ENCODE measurements around the gene ACAN. TPM values are rescaled to one million over a fixed set of nuclear protein-coding genes. Genes with fewer than 3 reads are reported as not detected.

Gene ACAN
- total RNA-seq, 1 donor from 2014 or later, result not detected

GRCh38 chr15:88901508-88902220 is 98.4 kb downstream of the ACAN start:
- no peak for DNase-seq (ENCODE audit: low read depth, low spot score)

- DNase-seq (ENCODE audit: low read depth, low spot score), result no peak
Measured at GRCh38 chr15:88902221-88902835, 99.1 kb downstream of the ACAN start.

GRCh38 chr15:88902846-88903245 is 99.6 kb downstream of the ACAN start:
- no peak for DNase-seq (ENCODE audit: low read depth, low spot score)

GRCh38 chr15:88904257-88904623 is 101.0 kb downstream of the ACAN start:
- no peak for DNase-seq (ENCODE audit: low read depth, low spot score)

GRCh38 chr15:88904624-88905327 is 101.5 kb downstream of the ACAN start:
- DNase-seq (ENCODE audit: low read depth, low spot score), result no peak

GRCh38 chr15:88905576-88905975 is 102.3 kb downstream of the ACAN start:
- DNase-seq (ENCODE audit: low read depth, low spot score), result no peak

GRCh38 chr15:88906130-88906529 is 102.9 kb downstream of the ACAN start:
- DNase-seq (ENCODE audit: low read depth, low spot score), result no peak

- no peak for DNase-seq (ENCODE audit: low read depth, low spot score)
Measured at GRCh38 chr15:88906551-88906950, 103.3 kb downstream of the ACAN start.

GRCh38 chr15:88907111-88907510 is 103.9 kb downstream of the ACAN start:
- no peak for DNase-seq (ENCODE audit: low read depth, low spot score)

- DNase-seq (ENCODE audit: low read depth, low spot score), result no peak
Measured at GRCh38 chr15:88908123-88908522, 104.9 kb downstream of the ACAN start.

- DNase-seq (ENCODE audit: low read depth, low spot score), result no peak
Measured at GRCh38 chr15:88908697-88909621, 105.7 kb downstream of the ACAN start.

- DNase-seq (ENCODE audit: low read depth, low spot score), result no peak
Measured at GRCh38 chr15:88909956-88910831, 107.0 kb downstream of the ACAN start.

- no peak for DNase-seq (ENCODE audit: low read depth, low spot score)
Measured at GRCh38 chr15:88911766-88912118, 108.5 kb downstream of the ACAN start.

GRCh38 chr15:88912500-88912921 is 109.3 kb downstream of the ACAN start:
- no peak for DNase-seq (ENCODE audit: low read depth, low spot score)

- DNase-seq (ENCODE audit: low read depth, low spot score), result no peak
Measured at GRCh38 chr15:88913017-88913849, 110.0 kb downstream of the ACAN start, which contains the start of gene MFGE8. Gene MFGE8 (minus strand): TSS chr15:88913379. CDS start chr15:88913319, 60 bp downstream.

- DNase-seq (ENCODE audit: low read depth, low spot score), result no peak
Measured at GRCh38 chr15:88913850-88914169, 110.6 kb downstream of the ACAN start.

GRCh38 chr15:88915354-88915753 is 112.1 kb downstream of the ACAN start:
- no peak for DNase-seq (ENCODE audit: low read depth, low spot score)

- no peak for DNase-seq (ENCODE audit: low read depth, low spot score)
Measured at GRCh38 chr15:88917760-88918159, 114.5 kb downstream of the ACAN start.

- no peak for DNase-seq (ENCODE audit: low read depth, low spot score)
Measured at GRCh38 chr15:88918738-88919137, 115.5 kb downstream of the ACAN start.
